SK-N-SH (cell line): ENCODE measurements around the gene GALNT17.

ENCODE experiments used
- CTCF ChIP-seq: fragments of 200-600 bp; sonication (generic); IDR thresholded peaks from 2 replicates; pipeline ENCODE4 v1.6.1; 2017; ENCODE audit warnings: antibody characterized with exemption, mild to moderate bottlenecking, moderate library complexity
- EZH2phosphoT487 ChIP-seq: fragments of 200-600 bp; sonication (generic); IDR thresholded peaks from 2 replicates; pipeline ENCODE4 v1.6.1; 2017; ENCODE audit warnings: low read depth, mixed run types, mild to moderate bottlenecking, antibody characterized with exemption, moderate library complexity, borderline replicate concordance
- MAX ChIP-seq: IDR thresholded peaks from 2 replicates; pipeline ENCODE4 v1.4.0; 2012; ENCODE audit warnings: low read depth
- MEF2A ChIP-seq: IDR thresholded peaks from 2 replicates; pipeline ENCODE4 v1.4.0; 2012; ENCODE audit warnings: low read depth, borderline replicate concordance
- MXI1 ChIP-seq: IDR thresholded peaks from 2 replicates; pipeline ENCODE4 v1.6.1; 2012; ENCODE audit warnings: mild to moderate bottlenecking, low read depth, low read length, improper control_type of control experiment
- PBX3 ChIP-seq: IDR thresholded peaks from 2 replicates; pipeline ENCODE4; 2012
- RCOR1 ChIP-seq: fragments of 150-350 bp; IDR thresholded peaks from 2 replicates; pipeline ENCODE4 v1.6.1; 2017; ENCODE audit warnings: antibody characterized with exemption, low read length
- SIN3A ChIP-seq: IDR thresholded peaks from 2 replicates; pipeline ENCODE4 v1.6.1; 2012; ENCODE audit warnings: low read depth, mild to moderate bottlenecking, low read length, moderate library complexity, borderline replicate concordance
- SMC3 ChIP-seq: IDR thresholded peaks from 2 replicates; pipeline ENCODE4 v1.6.1; 2012; ENCODE audit warnings: low read depth, low read length, improper control_type of control experiment
- TAF1 ChIP-seq: IDR thresholded peaks from 2 replicates; pipeline ENCODE4 v1.6.1; 2012; ENCODE audit warnings: low read depth, mild to moderate bottlenecking, low read length, moderate library complexity, borderline replicate concordance
- YY1 ChIP-seq: IDR thresholded peaks from 2 replicates; pipeline ENCODE4 v1.4.0; 2012; ENCODE audit warnings: low read depth, mild to moderate bottlenecking

DNA sequence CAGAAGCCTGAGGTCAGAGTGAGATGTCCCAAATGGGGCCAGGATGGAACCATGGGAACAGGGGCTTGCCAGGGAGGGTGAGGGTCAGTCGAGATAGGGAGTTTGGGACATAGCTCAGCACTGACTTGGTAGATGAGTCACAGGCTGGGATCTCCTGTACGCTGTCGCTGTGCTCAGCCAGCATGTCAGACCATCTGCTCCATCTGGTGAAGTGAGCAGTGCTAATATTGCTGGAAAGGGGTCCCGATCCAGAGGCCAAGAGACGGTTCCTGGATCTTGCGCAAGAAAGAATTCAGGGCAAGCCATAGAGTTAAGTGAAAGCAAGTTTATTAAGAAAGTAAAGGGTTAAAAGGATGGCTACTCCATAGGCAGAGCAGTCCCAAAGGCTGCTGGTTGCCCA lies 505.6 kb downstream of the GALNT17 start:
- TF ChIP-seq RCOR1 (no peak), MEF2A (no peak), CTCF (no peak), MAX (no peak), EZH2phosphoT487 (no peak), PBX3 (no peak), SIN3A (no peak), TAF1 (no peak), MXI1 (no peak), SMC3 (no peak), YY1 (no peak)
